HEK293 (cell line): ENCODE measurements around the gene SLC18A3.

Source experiments
- CTCF ChIP-seq: fragments of 450-650 bp; formaldehyde crosslinking; IDR thresholded peaks from 2 replicates; pipeline ENCODE4 v1.5.1; 2016; ENCODE audit warnings: missing biosample characterization, missing genetic modification characterization
- YY1 ChIP-seq: fragments of 450-650 bp; formaldehyde crosslinking; IDR thresholded peaks from 2 replicates; pipeline ENCODE4 v1.5.1; 2018; ENCODE audit warnings: missing biosample characterization, missing genetic modification characterization
- ZNF518A ChIP-seq: fragments of 450-650 bp; formaldehyde crosslinking; conservative IDR thresholded peaks from 2 replicates; pipeline ENCODE4 v1.5.1; 2016; ENCODE audit warnings: low read depth, missing biosample characterization, missing genetic modification characterization

GRCh38 chr10:49564461-49565009 is 45.6 kb upstream of the SLC18A3 start:
- no peak for TF ChIP-seq YY1
- TF ChIP-seq ZNF518A (tag by site-specific recombination): no peak
- no peak for TF ChIP-seq CTCF
